GM18505 (cell line): ENCODE data around the gene GLIS2.
"Not testable (repeated sequence)": the region's sequence is repeated elsewhere in the genome, so short reads cannot be mapped to it uniquely, and the experiment has no call there.

Experiments
- ATAC-seq: cut with Tn5 transposase; IDR thresholded peaks from one replicate; pipeline ENCODE4 v1.9.1; 2021; ENCODE audit not compliant: unreplicated experiment
- POLR2A ChIP-seq: IDR thresholded peaks from 4 replicates; pipeline ENCODE4 v1.6.1; 2011; ENCODE audit warnings: borderline replicate concordance; ENCODE audit not compliant: insufficient read depth, insufficient read length; ENCODE audit errors: extremely low read depth

The GLIS2 gene

GRCh38 chr16:4342866-4343744 lies 27.2 kb downstream of the GLIS2 start:
- no peak for ATAC-seq
- no peak for TF ChIP-seq POLR2A

- not testable (repeated sequence) for ATAC-seq
Observed at GRCh38 chr16:4344300-4344982, 28.6 kb downstream of the GLIS2 start.

GRCh38 chr16:4344983-4345835 lies 29.3 kb downstream of the GLIS2 start:
- no peak for TF ChIP-seq POLR2A
- ATAC-seq: no peak

- ATAC-seq: no peak
Observed at GRCh38 chr16:4345836-4346781, 30.2 kb downstream of the GLIS2 start.

GRCh38 chr16:4347010-4347409 lies 31.1 kb downstream of the GLIS2 start:
- no peak for TF ChIP-seq POLR2A
- no peak for ATAC-seq

More at GRCh38 chr16:4345836-4346781, 30.2 kb downstream of the GLIS2 start:
- TF ChIP-seq POLR2A: no peak

- no peak for TF ChIP-seq POLR2A
- no peak for ATAC-seq
Observed at GRCh38 chr16:4347765-4348509, 32.1 kb downstream of the GLIS2 start.

- no peak for ATAC-seq
- TF ChIP-seq POLR2A: no peak
Observed at GRCh38 chr16:4349332-4349731, 33.5 kb downstream of the GLIS2 start.

GRCh38 chr16:4350365-4350786 lies 34.5 kb downstream of the GLIS2 start:
- no peak for TF ChIP-seq POLR2A
- ATAC-seq: no peak

GRCh38 chr16:4350787-4351659 lies 35.2 kb downstream of the GLIS2 start, which contains the start of gene PAM16:
Gene PAM16 (minus strand): TSS chr16:4351321. CDS start chr16:4351234, 87 bp downstream.
- TF ChIP-seq POLR2A: peak; percentile 83
- ATAC-seq: peak; percentile 90

- no peak for ATAC-seq
- no peak for TF ChIP-seq POLR2A
Observed at GRCh38 chr16:4351880-4352279, 36.0 kb downstream of the GLIS2 start.

GRCh38 chr16:4352843-4353242 lies 37.0 kb downstream of the GLIS2 start:
- no peak for ATAC-seq
- TF ChIP-seq POLR2A: no peak

- no peak for TF ChIP-seq POLR2A
- ATAC-seq: no peak
Observed at GRCh38 chr16:4353675-4354074, 37.8 kb downstream of the GLIS2 start.
